Measurements from ENCODE around the gene INPP5A.

INPP5A gene

DNA sequence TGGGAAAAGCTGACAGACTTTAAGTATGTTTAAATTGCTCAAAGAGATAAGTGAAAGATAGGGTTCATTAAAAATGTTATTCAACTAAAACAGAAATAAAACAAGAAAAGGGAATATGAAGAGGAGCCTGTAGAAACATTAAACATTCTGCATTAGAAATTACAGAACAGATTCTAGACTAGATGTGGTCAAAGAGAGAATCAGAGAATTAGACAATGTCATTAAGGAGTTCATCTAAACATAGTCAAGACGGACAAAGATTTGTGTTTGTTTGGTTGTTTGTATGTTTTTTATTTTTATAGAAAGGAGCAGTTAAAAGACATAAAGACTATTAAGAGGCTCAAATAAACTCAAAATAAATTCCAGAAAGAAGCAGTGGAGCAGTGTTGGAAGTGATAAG lies 168.4 kb downstream of the INPP5A start:
- peak overlapping the region; percentile 100 for H3K27ac ChIP-seq
- TF ChIP-seq ZFX (IDR thresholded peaks at IDR 0.05) = no peak
- TF ChIP-seq, protein P1, sequence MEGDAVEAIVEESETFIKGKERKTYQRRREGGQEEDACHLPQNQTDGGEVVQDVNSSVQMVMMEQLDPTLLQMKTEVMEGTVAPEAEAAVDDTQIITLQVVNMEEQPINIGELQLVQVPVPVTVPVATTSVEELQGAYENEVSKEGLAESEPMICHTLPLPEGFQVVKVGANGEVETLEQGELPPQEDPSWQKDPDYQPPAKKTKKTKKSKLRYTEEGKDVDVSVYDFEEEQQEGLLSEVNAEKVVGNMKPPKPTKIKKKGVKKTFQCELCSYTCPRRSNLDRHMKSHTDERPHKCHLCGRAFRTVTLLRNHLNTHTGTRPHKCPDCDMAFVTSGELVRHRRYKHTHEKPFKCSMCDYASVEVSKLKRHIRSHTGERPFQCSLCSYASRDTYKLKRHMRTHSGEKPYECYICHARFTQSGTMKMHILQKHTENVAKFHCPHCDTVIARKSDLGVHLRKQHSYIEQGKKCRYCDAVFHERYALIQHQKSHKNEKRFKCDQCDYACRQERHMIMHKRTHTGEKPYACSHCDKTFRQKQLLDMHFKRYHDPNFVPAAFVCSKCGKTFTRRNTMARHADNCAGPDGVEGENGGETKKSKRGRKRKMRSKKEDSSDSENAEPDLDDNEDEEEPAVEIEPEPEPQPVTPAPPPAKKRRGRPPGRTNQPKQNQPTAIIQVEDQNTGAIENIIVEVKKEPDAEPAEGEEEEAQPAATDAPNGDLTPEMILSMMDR (conservative IDR thresholded peaks at IDR 0.05) = no peak

DNA sequence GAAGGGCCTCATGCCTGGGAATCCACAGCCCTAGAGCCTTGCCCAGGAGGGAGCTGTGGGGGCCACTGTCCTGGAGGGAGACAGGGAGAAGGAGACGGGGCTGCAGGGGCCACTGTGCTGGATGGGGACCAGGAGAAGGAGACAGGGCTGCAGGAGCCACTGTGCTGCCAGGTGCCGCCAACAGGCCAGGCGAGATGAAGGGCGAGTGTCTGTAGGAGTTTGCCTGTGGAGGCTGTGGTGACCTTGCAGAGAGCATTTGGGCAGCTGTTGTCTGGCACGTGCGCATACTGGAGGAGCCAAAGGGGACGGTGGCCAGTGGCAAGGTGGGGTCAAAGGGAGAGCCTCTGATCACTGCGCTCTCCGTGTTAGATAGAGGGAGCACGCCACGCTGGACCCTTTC lies 169.1 kb downstream of the INPP5A start:
- no peak overlapping the region for H3K27ac ChIP-seq
- no peak for TF ChIP-seq ZFX (IDR thresholded peaks at IDR 0.05)
- TF ChIP-seq, protein P1 (conservative IDR thresholded peaks at IDR 0.05) = no peak

DNA sequence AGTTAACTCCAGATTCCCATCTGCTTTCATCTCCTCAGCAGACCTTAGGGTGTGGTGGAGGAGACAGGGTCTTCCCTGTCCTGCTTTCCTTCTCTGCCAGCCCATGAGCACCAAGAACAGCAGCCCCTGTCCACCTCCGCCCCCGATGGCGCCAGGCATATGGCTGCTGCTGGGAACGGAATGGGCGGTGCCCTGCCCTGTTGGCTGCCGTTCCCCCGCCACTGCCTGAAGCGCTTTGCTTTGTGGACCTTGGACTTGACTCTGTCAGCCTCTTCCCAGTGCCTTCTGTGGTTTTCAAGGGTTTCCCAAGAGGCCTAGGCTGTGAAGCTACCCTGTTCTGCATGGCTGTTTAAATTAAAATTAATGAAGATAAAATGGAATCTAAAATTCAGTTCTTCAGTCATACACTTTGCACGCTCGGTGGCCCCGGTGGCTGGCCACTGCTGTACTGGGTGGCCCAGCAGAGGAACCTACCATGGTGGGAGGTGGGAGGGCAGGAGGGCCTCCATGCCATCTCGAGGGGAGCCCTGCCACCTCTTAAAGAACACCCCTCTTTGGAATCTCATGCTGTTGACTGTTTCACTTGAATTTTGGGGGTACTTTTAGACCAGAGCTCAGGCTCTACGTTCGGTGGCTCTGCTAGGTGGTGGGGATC lies 169.7 kb downstream of the INPP5A start:
- no peak overlapping the region for H3K27ac ChIP-seq
- TF ChIP-seq, protein P1 (conservative IDR thresholded peaks at IDR 0.05) = no peak
- TF ChIP-seq ZFX (IDR thresholded peaks at IDR 0.05) = no peak

DNA sequence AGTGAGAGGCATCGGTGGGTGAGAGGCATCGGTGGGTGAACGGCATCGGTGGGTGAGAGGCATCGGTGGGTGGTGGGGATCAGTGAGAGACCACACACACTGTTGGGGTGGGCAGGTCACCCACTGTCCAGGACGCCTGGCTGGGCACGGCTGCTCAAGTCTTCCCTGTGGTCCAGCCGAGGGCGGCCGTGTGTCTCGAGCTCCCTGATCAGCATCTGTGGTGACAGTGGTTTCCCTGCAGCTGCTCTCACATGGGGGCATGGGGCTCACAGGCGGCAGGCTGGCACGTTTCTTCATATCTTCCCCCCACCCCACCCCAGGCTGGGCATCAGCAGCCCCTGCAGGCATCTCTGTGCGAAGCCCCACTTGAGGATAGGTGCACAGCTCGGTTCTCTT lies 170.2 kb downstream of the INPP5A start:
- TF ChIP-seq, protein P1 (conservative IDR thresholded peaks at IDR 0.05) = no peak
- no peak for TF ChIP-seq ZFX (IDR thresholded peaks at IDR 0.05)
- no peak overlapping the region for H3K27ac ChIP-seq

DNA sequence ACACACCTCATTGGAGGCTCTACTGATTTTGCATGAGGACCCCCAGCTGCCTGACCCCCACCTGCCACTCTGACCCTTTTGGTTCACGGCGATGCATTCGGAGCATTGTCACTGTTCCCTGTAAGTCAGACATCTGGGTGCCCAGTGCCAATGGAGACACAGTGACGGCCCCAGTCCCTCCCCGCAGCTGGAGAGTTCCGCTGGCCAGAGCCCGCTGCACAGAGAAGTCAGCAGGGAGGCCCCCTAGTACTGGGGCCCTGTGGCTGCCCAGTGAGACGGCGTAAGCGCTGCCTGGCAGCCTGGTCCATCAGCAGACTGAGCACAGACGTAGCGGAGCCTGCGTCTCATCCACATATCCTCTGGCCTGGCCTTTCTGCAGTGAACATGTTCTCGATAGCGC lies 170.9 kb downstream of the INPP5A start:
- TF ChIP-seq, protein P1 (conservative IDR thresholded peaks at IDR 0.05) = no peak
- no peak for TF ChIP-seq ZFX (IDR thresholded peaks at IDR 0.05)
- H3K27ac ChIP-seq = no peak overlapping the region

DNA sequence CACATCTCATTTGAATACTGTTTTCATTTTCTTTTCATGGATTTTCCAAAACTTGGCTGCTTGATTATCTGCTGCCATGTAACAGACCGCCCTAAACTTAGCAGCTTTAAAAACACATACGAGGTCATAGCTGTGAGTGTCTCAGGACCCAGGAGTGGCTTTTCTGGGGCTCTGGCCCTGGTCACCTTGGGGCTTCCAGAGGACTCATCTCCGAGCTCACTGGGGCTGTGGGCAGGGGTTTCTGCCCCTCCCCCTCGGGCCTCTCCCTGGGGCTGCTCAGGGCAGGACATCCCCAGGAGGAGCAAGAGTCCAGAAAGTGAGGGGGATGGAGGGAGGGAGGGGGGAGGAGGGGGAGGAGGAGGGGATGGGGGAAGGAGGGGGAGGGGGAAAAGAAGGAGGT lies 171.3 kb downstream of the INPP5A start:
- TF ChIP-seq, protein P1 (conservative IDR thresholded peaks at IDR 0.05) = no peak
- no peak for TF ChIP-seq ZFX (IDR thresholded peaks at IDR 0.05)
- H3K27ac ChIP-seq = no peak overlapping the region

DNA sequence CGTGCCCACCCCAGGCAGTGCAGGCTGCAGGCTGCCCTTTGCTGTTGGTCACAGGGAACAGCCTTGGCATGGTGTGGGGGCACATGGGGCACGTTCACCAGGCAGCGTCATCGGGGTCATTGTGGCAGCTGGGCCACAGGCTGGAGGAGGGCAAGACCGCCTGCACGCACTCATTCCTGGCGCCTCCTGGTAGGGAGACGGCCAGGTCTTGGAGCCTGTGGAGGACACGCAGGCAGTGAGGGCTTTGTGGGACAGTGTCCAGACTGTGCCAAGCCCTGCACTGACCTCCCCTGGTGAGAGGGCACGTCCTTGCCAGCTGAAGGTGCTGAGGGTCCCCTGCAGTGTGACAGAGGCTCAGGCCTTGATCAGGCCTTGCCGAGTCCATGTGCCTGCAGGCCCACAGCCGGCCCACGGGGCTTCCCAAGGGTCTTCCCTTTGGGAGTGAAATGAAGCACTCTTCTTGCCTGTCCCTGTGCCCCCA lies 171.9 kb downstream of the INPP5A start:
- TF ChIP-seq, protein P1 (conservative IDR thresholded peaks at IDR 0.05) = no peak
- TF ChIP-seq ZFX (IDR thresholded peaks at IDR 0.05) = no peak
- no peak overlapping the region for H3K27ac ChIP-seq
